ENCODE measurements around the gene NTM. TPM values are rescaled to one million over a fixed set of nuclear protein-coding genes. Genes with fewer than 3 reads are reported as not detected.

NTM gene
- total RNA-seq, 4 donors from 2014 or later: 0.78 to 1.1 (median 0.88) TPM; not detected in 1

- no peaks in the 10 kb centered on the region for H3K9me3 ChIP-seq
- no peak for DNase-seq
- TF ChIP-seq, protein P1, sequence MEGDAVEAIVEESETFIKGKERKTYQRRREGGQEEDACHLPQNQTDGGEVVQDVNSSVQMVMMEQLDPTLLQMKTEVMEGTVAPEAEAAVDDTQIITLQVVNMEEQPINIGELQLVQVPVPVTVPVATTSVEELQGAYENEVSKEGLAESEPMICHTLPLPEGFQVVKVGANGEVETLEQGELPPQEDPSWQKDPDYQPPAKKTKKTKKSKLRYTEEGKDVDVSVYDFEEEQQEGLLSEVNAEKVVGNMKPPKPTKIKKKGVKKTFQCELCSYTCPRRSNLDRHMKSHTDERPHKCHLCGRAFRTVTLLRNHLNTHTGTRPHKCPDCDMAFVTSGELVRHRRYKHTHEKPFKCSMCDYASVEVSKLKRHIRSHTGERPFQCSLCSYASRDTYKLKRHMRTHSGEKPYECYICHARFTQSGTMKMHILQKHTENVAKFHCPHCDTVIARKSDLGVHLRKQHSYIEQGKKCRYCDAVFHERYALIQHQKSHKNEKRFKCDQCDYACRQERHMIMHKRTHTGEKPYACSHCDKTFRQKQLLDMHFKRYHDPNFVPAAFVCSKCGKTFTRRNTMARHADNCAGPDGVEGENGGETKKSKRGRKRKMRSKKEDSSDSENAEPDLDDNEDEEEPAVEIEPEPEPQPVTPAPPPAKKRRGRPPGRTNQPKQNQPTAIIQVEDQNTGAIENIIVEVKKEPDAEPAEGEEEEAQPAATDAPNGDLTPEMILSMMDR (IDR thresholded peaks at IDR 0.05): no peak
- no peak for TF ChIP-seq POLR2A (IDR thresholded peaks at IDR 0.05)
- no peaks in the 10 kb centered on the region for H3K4me1 ChIP-seq
- H3K4me3 ChIP-seq (replicated peaks in 1 of 3): no peak overlapping the region
- 70 to 73% methylated on average over 3 of the region's 3 CpGs for WGBS, 2 donors
- intact Hi-C loops (cut with DNase I): no loop called here
- no peak overlapping the region for H3K27ac ChIP-seq
- H3K27me3 ChIP-seq: no peaks in the 10 kb centered on the region
- H3K36me3 ChIP-seq: no peaks in the 10 kb centered on the region
These were observed 660.5 kb downstream of the NTM start for GRCh38 chr11:132030896-132031295.

DNA sequence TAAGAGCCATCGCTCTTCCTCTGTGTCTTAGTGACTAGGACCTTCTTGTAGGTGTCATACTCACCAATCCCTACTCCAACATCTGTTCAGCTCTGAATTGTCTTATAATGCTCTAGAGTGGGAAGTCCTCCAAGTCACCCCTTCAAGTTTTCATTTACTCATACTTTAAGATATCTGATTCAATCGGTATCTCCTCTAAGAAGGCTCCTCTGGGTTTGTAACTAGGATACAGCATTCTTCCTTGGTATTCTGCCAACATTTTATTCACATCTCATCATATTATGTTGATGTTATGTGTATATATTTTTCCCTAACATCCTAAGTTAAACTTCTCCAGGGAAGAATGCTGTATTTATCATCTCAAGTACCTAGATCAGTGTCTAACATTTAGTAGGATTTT, 662.1 kb downstream of the NTM start:
- no peaks in the 10 kb centered on the region for H3K9me3 ChIP-seq
- no peak for DNase-seq
- H3K4me1 ChIP-seq: no peaks in the 10 kb centered on the region
- no peaks in the 10 kb centered on the region for H3K27me3 ChIP-seq
- H3K36me3 ChIP-seq: no peaks in the 10 kb centered on the region
- H3K27ac ChIP-seq: no peak overlapping the region
- TF ChIP-seq POLR2A (IDR thresholded peaks at IDR 0.05): no peak
- TF ChIP-seq, protein P1 (IDR thresholded peaks at IDR 0.05): no peak
- WGBS, 2 donors: 91 to 95% methylated on average over 2 of the region's 2 CpGs
- H3K4me3 ChIP-seq (replicated peaks in 1 of 3): no peak overlapping the region
- intact Hi-C loops (cut with DNase I): no loop called here

DNA sequence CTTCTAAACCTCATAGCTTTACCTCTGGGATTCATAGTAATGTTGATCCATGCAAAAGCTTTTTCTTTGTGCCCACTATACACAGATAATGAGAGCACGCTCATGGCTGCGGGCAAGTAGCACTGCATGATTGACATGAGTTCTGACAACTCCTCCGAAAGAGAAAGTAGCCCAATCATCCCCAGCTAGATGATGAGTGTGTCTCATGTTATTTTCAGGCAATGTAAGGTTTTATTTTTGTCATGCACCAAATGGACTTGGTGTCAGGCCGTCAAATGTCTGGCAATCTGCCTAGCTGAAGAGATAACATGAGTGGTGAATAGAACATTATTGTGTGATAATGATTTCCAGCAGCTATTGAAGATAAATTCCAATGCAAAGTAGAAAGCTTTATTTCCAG, 662.6 kb downstream of the NTM start:
- intact Hi-C loops (cut with DNase I): no loop called here
- WGBS, 2 donors: 90% methylated on average over 4 of the region's 4 CpGs
- Histone ChIP-seq H3K4me3 (replicated peaks in 1 of 3) (no peak overlapping the region), H3K9me3 (no peaks in the 10 kb centered on the region), H3K36me3 (no peaks in the 10 kb centered on the region), H3K27ac (no peak overlapping the region), H3K4me1 (no peaks in the 10 kb centered on the region), H3K27me3 (no peaks in the 10 kb centered on the region)
- no peak for DNase-seq
- TF ChIP-seq, protein P1 (IDR thresholded peaks at IDR 0.05): no peak
- TF ChIP-seq POLR2A (IDR thresholded peaks at IDR 0.05): no peak

DNA sequence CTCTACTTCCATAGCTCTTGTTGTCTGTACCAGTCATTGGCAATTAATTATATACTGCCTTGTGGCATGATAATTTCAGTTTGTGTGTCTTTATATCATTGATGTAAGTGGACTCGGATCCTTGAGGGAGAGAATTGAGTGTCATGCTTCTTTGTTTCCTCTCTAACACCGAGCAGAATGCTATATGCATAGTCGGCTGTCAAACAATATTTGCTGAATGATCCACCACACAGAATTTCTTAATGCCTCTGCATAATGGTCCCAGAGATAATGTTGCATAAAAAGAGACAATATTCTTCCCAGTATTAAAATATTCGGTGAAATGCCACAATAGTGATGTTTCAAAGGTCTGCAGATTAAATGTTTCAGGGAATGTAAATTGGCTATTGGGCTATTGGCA, 664.8 kb downstream of the NTM start:
- H3K4me1 ChIP-seq: no peaks in the 10 kb centered on the region
- H3K4me3 ChIP-seq (replicated peaks in 1 of 3): no peak overlapping the region
- H3K36me3 ChIP-seq: no peaks in the 10 kb centered on the region
- intact Hi-C loops (cut with DNase I): no loop called here
- no peaks in the 10 kb centered on the region for H3K9me3 ChIP-seq
- no peak for DNase-seq
- H3K27ac ChIP-seq: no peak overlapping the region
- TF ChIP-seq, protein P1 (IDR thresholded peaks at IDR 0.05): no peak
- TF ChIP-seq POLR2A (IDR thresholded peaks at IDR 0.05): no peak
- 87 to 93% methylated on average over 4 of the region's 4 CpGs for WGBS, 2 donors
- no peaks in the 10 kb centered on the region for H3K27me3 ChIP-seq

DNA sequence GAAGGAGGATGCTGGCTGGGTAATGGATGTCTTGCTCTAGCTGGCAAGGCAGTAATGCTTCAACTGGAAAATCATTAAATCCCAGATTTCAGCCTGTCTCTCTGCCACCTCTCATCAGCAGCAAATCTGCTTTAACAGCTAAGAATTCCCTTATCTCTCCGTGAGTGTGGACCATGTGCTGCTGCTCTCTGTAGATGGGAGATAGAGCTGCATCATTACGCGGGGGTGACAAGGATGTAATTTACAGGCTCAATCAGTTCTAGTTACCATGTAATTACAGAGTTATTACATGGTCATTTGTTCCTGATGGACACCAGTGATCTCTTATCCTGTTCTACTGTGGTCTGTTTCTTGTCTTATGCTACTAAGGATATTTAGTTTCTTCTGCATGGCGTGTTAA, 665.4 kb downstream of the NTM start:
- intact Hi-C loops (cut with DNase I): no loop called here
- Histone ChIP-seq H3K27me3 (no peaks in the 10 kb centered on the region), H3K27ac (no peak overlapping the region), H3K4me3 (replicated peaks in 1 of 3) (no peak overlapping the region), H3K36me3 (no peaks in the 10 kb centered on the region), H3K9me3 (no peaks in the 10 kb centered on the region), H3K4me1 (no peaks in the 10 kb centered on the region)
- WGBS, 2 donors: 83 to 88% methylated on average over 4 of the region's 4 CpGs
- no peak for DNase-seq
- TF ChIP-seq POLR2A (IDR thresholded peaks at IDR 0.05): no peak
- TF ChIP-seq, protein P1 (IDR thresholded peaks at IDR 0.05): no peak
